Ascending aorta (tissue), 2 donors: ENCODE results near the gene ZBTB20. TPM values are rescaled to one million over a fixed set of nuclear protein-coding genes. Genes with fewer than 3 reads are reported as not detected.

ENCODE experiments used
- DNase-seq, 2 donors: peaks; one replicate each; pipeline ENCODE4 v3.0.0-alpha.2; 2019; ENCODE audit warnings: low spot score in 2 of 2
- H3K27ac ChIP-seq, 2 donors: fragments of 200-600 bp; sonication (generic); one replicate each; pipeline ENCODE4 v1.5.1; 2016 to 2017; ENCODE audit warnings: mild to moderate bottlenecking in 1 of 2
- H3K27me3 ChIP-seq: fragments of 200-600 bp; sonication (generic); one replicate; pipeline ENCODE4 v1.5.1; 2017
- H3K36me3 ChIP-seq, 2 donors: fragments of 200-600 bp; sonication (generic); one replicate each; pipeline ENCODE4 v1.5.1; 2016
- H3K4me1 ChIP-seq, 2 donors: fragments of 200-600 bp; sonication (generic); one replicate each; pipeline ENCODE4 v1.5.1; 2016 to 2017; ENCODE audit warnings: mild to moderate bottlenecking in 1 of 2
- H3K4me3 ChIP-seq, 2 donors: fragments of 200-600 bp; sonication (generic); one replicate each; pipeline ENCODE4 v1.5.1; 2016 to 2017; ENCODE audit warnings: mild to moderate bottlenecking in 1 of 2
- H3K9me3 ChIP-seq, 2 donors: fragments of 200-600 bp; sonication (generic); one replicate each; pipeline ENCODE4 v1.5.1; 2016
- CTCF ChIP-seq, 3 experiments: fragments of 200-600 bp in 2 of 3; fragments of 450-650 bp in 1 of 3; sonication (generic) in 2 of 3; IDR thresholded peaks; one replicate each; pipeline ENCODE4 v1.5.1; 2016 to 2019; ENCODE audit warnings: antibody characterized with exemption in 3 of 3, mild to moderate bottlenecking in 1 of 3, moderate library complexity in 1 of 3
- intact Hi-C: fragments of 100-400 bp; cut with DNase I; formaldehyde crosslinking; loops from one replicate; pipeline ENCODE4 v1.15.1; 2023
- total RNA-seq: library from RNA; depleted of rRNA; stranded (reverse); fragments of >200 nt; gene quantifications from one replicate; pipeline ENCODE4 v1.1.0, GENCODE V29; 2016

Gene ZBTB20
- total RNA-seq, 1 donor from 2014 or later: 60.3 TPM

- H3K27ac ChIP-seq: peak overlapping the region in 1 of 2 donors; percentile 56
- H3K4me3 ChIP-seq: no peak overlapping the region
- TF ChIP-seq CTCF (IDR thresholded peaks at IDR 0.05): no peak
- peaks cover 0 to 2% of the 10 kb centered on the region in 2 donors for H3K4me1 ChIP-seq
- no peaks in the 10 kb centered on the region for H3K27me3 ChIP-seq
- no peaks in the 10 kb centered on the region for H3K9me3 ChIP-seq
- intact Hi-C loops: no loop called here
- DNase-seq: no peak
- H3K36me3 ChIP-seq: no peaks in the 10 kb centered on the region
Observed at GRCh38 chr3:114848643-114849350, 298.3 kb downstream of the ZBTB20 start.

- peaks cover 0 to 2% of the 10 kb centered on the region in 2 donors for H3K4me1 ChIP-seq
- no peaks in the 10 kb centered on the region for H3K27me3 ChIP-seq
- no peaks in the 10 kb centered on the region for H3K36me3 ChIP-seq
- TF ChIP-seq CTCF (IDR thresholded peaks at IDR 0.05): no peak
- no peak for DNase-seq
- peak overlapping the region in 1 of 2 donors; percentile 56 for H3K27ac ChIP-seq
- H3K4me3 ChIP-seq: no peak overlapping the region
- H3K9me3 ChIP-seq: no peaks in the 10 kb centered on the region
- intact Hi-C loops: no loop called here
Observed at GRCh38 chr3:114848082-114848481, 299.0 kb downstream of the ZBTB20 start.

GRCh38 chr3:114847564-114847963, 299.5 kb downstream of the ZBTB20 start:
- peaks cover 0 to 2% of the 10 kb centered on the region in 2 donors for H3K4me1 ChIP-seq
- H3K9me3 ChIP-seq: no peaks in the 10 kb centered on the region
- no peaks in the 10 kb centered on the region for H3K27me3 ChIP-seq
- no peaks in the 10 kb centered on the region for H3K36me3 ChIP-seq
- intact Hi-C loops: no loop called here
- no peak overlapping the region for H3K4me3 ChIP-seq
- no peak for TF ChIP-seq CTCF (IDR thresholded peaks at IDR 0.05)
- DNase-seq: no peak
- H3K27ac ChIP-seq: peak overlapping the region in 1 of 2 donors; percentile 56

GRCh38 chr3:114846779-114847178, 300.3 kb downstream of the ZBTB20 start:
- intact Hi-C loops: no loop called here
- no peaks in the 10 kb centered on the region for H3K9me3 ChIP-seq
- H3K4me3 ChIP-seq: no peak overlapping the region
- no peak for TF ChIP-seq CTCF (IDR thresholded peaks at IDR 0.05)
- no peaks in the 10 kb centered on the region for H3K27me3 ChIP-seq
- no peak for DNase-seq
- peak overlapping the region; percentile 3 to 56 for H3K27ac ChIP-seq
- no peaks in the 10 kb centered on the region for H3K36me3 ChIP-seq
- peaks cover 0 to 2% of the 10 kb centered on the region in 2 donors for H3K4me1 ChIP-seq

- Histone ChIP-seq H3K27me3 (no peaks in the 10 kb centered on the region), H3K4me3 (no peak overlapping the region), H3K4me1 (peaks cover 0 to 2% of the 10 kb centered on the region in 2 donors), H3K9me3 (no peaks in the 10 kb centered on the region), H3K36me3 (no peaks in the 10 kb centered on the region), H3K27ac (peak overlapping the region; percentile 3 to 54)
- DNase-seq: no peak
- intact Hi-C loops: no loop called here
- TF ChIP-seq CTCF (IDR thresholded peaks at IDR 0.05): no peak
Observed at GRCh38 chr3:114846252-114846651, 300.8 kb downstream of the ZBTB20 start.
